SU-DHL-6 (cell line): ENCODE results near the gene DLG1.

Source experiments
- H2AFZ ChIP-seq: fragments of 200-600 bp; sonication (generic); 2 replicates; pipeline ENCODE4 v1.6.1; 2014; ENCODE audit warnings: low read depth, mild to moderate bottlenecking, moderate library complexity, mixed read lengths, antibody characterized with exemption, low read length; ENCODE audit not compliant: severe bottlenecking
- H3F3A ChIP-seq: fragments of 200-600 bp; shearing (Covaris generic); 2 replicates; pipeline ENCODE4 v1.6.0; 2016; ENCODE audit warnings: antibody characterized with exemption, mild to moderate bottlenecking; ENCODE audit not compliant: insufficient read depth
- H3K27ac ChIP-seq: fragments of 200-600 bp; sonication (generic); 2 replicates; pipeline ENCODE4 v1.5.1; 2016; ENCODE audit warnings: low read depth, mild to moderate bottlenecking, low read length, moderate library complexity, mixed read lengths
- H3K27me3 ChIP-seq: fragments of 200-600 bp; sonication (generic), shearing (Covaris generic); 2 replicates; pipeline ENCODE4 v1.6.0; 2014; ENCODE audit warnings: mild to moderate bottlenecking, low read length
- H3K36me3 ChIP-seq: fragments of 200-600 bp; sonication (generic); 2 replicates; pipeline ENCODE4 v1.6.1; 2014; ENCODE audit warnings: mild to moderate bottlenecking, low read length, mixed read lengths
- H3K4me2 ChIP-seq: fragments of 300-600, 200-600 bp; shearing (Covaris generic), sonication (generic); 2 replicates; pipeline ENCODE4 v1.6.0; 2014; ENCODE audit warnings: low read length, low read depth, mild to moderate bottlenecking; ENCODE audit not compliant: poor library complexity, severe bottlenecking
- H3K4me3 ChIP-seq: fragments of 200-600 bp; sonication (generic); 2 replicates; pipeline ENCODE4 v1.5.1; 2014; ENCODE audit warnings: antibody characterized with exemption, low read length, mild to moderate bottlenecking, mixed read lengths; ENCODE audit not compliant: insufficient read depth, poor library complexity, severe bottlenecking
- H3K79me2 ChIP-seq: fragments of 200-600 bp; sonication (generic); 2 replicates; pipeline ENCODE4 v1.6.1; 2014; ENCODE audit warnings: mild to moderate bottlenecking, low read length, moderate library complexity; ENCODE audit not compliant: insufficient read depth
- H3K9ac ChIP-seq: fragments of 200-600 bp; sonication (generic); 2 replicates; pipeline ENCODE4 v1.7.0; 2014; ENCODE audit warnings: mild to moderate bottlenecking, low read length
- H3K9me2 ChIP-seq: fragments of 200-600 bp; sonication (generic); replicated peaks from 2 replicates; pipeline ENCODE4 v1.6.1; 2014; ENCODE audit warnings: low read length; ENCODE audit not compliant: insufficient read depth
- H3K9me3 ChIP-seq: fragments of 200-600 bp; sonication (generic); 2 replicates; pipeline ENCODE4 v1.6.1; 2014; ENCODE audit warnings: low read length, mixed read lengths; ENCODE audit not compliant: insufficient read depth
- H4K20me1 ChIP-seq: fragments of 200-600 bp; sonication (generic); 2 replicates; pipeline ENCODE4 v1.6.1; 2014; ENCODE audit warnings: low read depth, mild to moderate bottlenecking, antibody characterized with exemption, low read length, moderate library complexity, mixed read lengths
- CTCF ChIP-seq: fragments of 200-600 bp; sonication (generic); IDR thresholded peaks from one replicate; pipeline ENCODE4 v1.5.1; 2017; ENCODE audit warnings: antibody characterized with exemption, mild to moderate bottlenecking, low read length, moderate library complexity; ENCODE audit not compliant: insufficient read depth, poor library complexity, severe bottlenecking
- EZH2phosphoT487 ChIP-seq: fragments of 200-600 bp; sonication (generic), shearing (Covaris generic); conservative IDR thresholded peaks from 2 replicates; pipeline ENCODE4 v1.6.1; 2018; ENCODE audit warnings: mild to moderate bottlenecking, antibody characterized with exemption, low read length, moderate library complexity, mixed read lengths

Gene DLG1

GRCh38 chr3:197186887-197187588 is 111.4 kb downstream of the DLG1 start:
- Histone ChIP-seq H3K79me2 (peaks cover 57% of the 10 kb centered on the region), H4K20me1 (no peaks in the 10 kb centered on the region), H3K9me2 (no peaks in the 10 kb centered on the region)

DNA sequence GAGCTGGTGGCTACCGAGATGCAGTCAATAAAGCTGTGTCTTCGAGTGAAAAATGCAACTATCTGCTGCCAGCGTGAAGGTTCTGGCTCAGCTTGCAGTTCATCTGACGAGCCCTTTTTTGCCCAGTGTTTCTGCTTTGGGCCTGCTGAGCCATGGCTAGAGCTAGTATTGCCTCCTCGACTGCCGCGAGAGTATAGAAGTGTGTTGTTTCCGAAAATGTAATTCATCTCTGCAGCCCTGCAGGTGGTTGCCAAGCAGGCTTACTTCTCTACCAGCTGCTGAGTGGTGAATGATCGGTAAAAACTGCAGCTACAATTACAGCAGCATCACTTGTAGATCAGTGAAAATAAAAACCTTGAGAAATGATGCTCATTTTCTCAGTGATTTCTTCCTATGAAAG is 114.8 kb downstream of the DLG1 start:
- Histone ChIP-seq H3K27me3 (no peaks in the 10 kb centered on the region), H3K9ac (peak overlapping the region; percentile 71), H3K4me2 (peak overlapping the region; percentile 97), H3K36me3 (peaks cover 3% of the 10 kb centered on the region; the same call in 1 of the 2 replicates), H3K9me2 (no peaks in the 10 kb centered on the region), H3F3A (peaks cover 60% of the 10 kb centered on the region), H3K9me3 (no peaks in the 10 kb centered on the region), H3K79me2 (peaks cover 79% of the 10 kb centered on the region), H2AFZ (no peak overlapping the region), H3K4me3 (peak overlapping the region; percentile 85), H3K27ac (peak overlapping the region; percentile 93), H4K20me1 (no peaks in the 10 kb centered on the region)
- TF ChIP-seq EZH2phosphoT487 (no peak), CTCF (no peak)

More at GRCh38 chr3:197186887-197187588, 111.4 kb downstream of the DLG1 start:
- 0 out of 2 replicates have a peak overlapping the region, but pooled peaks have one; percentile 17 for H3K9ac ChIP-seq
- H3K36me3 ChIP-seq, result peaks cover 3% of the 10 kb centered on the region; the same call in 1 of the 2 replicates
- no peaks in the 10 kb centered on the region for H3K27me3 ChIP-seq
- peak overlapping the region; percentile 12; the same call in 1 of the 2 replicates for H3K27ac ChIP-seq
- H3K4me2 ChIP-seq, result peak overlapping the region; percentile 28
- H3K9me3 ChIP-seq, result no peaks in the 10 kb centered on the region
- H3F3A ChIP-seq, result peaks cover 54% of the 10 kb centered on the region
- H2AFZ ChIP-seq, result no peak overlapping the region
- H3K4me3 ChIP-seq, result no peak overlapping the region
- TF ChIP-seq EZH2phosphoT487 (no peak), CTCF (peak; percentile 59)

GRCh38 chr3:197181741-197182140 is 116.7 kb downstream of the DLG1 start:
- TF ChIP-seq CTCF (no peak), EZH2phosphoT487 (no peak)
- H3K79me2 ChIP-seq, result peaks cover 92% of the 10 kb centered on the region
- peak overlapping the region; percentile 93 for H3K27ac ChIP-seq
- H2AFZ ChIP-seq, result no peak overlapping the region
- peak overlapping the region; percentile 97 for H3K4me2 ChIP-seq
- peak overlapping the region; percentile 71 for H3K9ac ChIP-seq
- peaks cover 60% of the 10 kb centered on the region for H3F3A ChIP-seq
- H4K20me1 ChIP-seq, result no peaks in the 10 kb centered on the region
- no peaks in the 10 kb centered on the region for H3K9me2 ChIP-seq
- H3K4me3 ChIP-seq, result peak overlapping the region; percentile 85
- no peaks in the 10 kb centered on the region for H3K9me3 ChIP-seq
- H3K36me3 ChIP-seq, result peaks cover 7% of the 10 kb centered on the region; the same call in 1 of the 2 replicates
- H3K27me3 ChIP-seq, result no peaks in the 10 kb centered on the region
